NB4 (cell line): ENCODE results near the gene ROBO1.

Source experiments
- MYC ChIP-seq: IDR thresholded peaks from 2 replicates; pipeline ENCODE4 v1.6.1; 2011; ENCODE audit warnings: low read depth, low read length
- POLR2A ChIP-seq: IDR thresholded peaks from 2 replicates; pipeline ENCODE4 v1.6.1; 2011; ENCODE audit warnings: mild to moderate bottlenecking; ENCODE audit not compliant: insufficient read length; ENCODE audit errors: extremely low read depth
- TF ChIP-seq, protein P1 (sequence below): IDR thresholded peaks from 2 replicates; pipeline ENCODE4 v1.6.1; 2011; ENCODE audit warnings: low read depth, low read length
- TF ChIP-seq, protein P2 (sequence below): IDR thresholded peaks from one replicate; pipeline ENCODE4 v1.5.1; 2012; ENCODE audit warnings: low read depth, low read length

DNA sequence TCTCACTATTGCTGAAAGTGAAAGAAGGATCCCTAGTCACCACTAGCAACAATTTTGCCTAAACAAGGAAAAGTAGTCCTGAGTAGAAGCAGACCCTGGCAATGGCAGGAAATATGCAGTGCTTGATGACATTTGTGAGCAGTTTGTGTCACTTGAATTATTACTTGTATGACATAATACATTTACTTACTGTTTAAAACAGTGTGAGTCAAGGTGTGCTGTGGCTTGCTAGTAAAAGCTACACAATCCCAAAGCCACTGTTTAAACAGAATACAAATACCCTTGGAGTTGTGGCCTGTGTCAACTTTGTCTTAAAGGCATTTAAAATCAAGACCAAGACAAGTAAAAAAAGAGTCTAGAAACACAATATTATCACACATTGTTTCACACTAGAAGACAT is 775.4 kb downstream of the ROBO1 start:
- no peak for TF ChIP-seq POLR2A
- TF ChIP-seq, protein P1, sequence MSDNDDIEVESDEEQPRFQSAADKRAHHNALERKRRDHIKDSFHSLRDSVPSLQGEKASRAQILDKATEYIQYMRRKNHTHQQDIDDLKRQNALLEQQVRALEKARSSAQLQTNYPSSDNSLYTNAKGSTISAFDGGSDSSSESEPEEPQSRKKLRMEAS: no peak
- TF ChIP-seq, protein P2, sequence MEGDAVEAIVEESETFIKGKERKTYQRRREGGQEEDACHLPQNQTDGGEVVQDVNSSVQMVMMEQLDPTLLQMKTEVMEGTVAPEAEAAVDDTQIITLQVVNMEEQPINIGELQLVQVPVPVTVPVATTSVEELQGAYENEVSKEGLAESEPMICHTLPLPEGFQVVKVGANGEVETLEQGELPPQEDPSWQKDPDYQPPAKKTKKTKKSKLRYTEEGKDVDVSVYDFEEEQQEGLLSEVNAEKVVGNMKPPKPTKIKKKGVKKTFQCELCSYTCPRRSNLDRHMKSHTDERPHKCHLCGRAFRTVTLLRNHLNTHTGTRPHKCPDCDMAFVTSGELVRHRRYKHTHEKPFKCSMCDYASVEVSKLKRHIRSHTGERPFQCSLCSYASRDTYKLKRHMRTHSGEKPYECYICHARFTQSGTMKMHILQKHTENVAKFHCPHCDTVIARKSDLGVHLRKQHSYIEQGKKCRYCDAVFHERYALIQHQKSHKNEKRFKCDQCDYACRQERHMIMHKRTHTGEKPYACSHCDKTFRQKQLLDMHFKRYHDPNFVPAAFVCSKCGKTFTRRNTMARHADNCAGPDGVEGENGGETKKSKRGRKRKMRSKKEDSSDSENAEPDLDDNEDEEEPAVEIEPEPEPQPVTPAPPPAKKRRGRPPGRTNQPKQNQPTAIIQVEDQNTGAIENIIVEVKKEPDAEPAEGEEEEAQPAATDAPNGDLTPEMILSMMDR: no peak
- no peak for TF ChIP-seq MYC
